GM18505 (cell line): ENCODE results near the gene NUB1.
"Not testable (repeated sequence)": the region's sequence is repeated elsewhere in the genome, so short reads cannot be mapped to it uniquely, and the experiment has no call there.

ENCODE experiments used
- ATAC-seq: cut with Tn5 transposase; IDR thresholded peaks from one replicate; pipeline ENCODE4 v1.9.1; 2021; ENCODE audit not compliant: unreplicated experiment
- POLR2A ChIP-seq: IDR thresholded peaks from 4 replicates; pipeline ENCODE4 v1.6.1; 2011; ENCODE audit warnings: borderline replicate concordance; ENCODE audit not compliant: insufficient read depth, insufficient read length; ENCODE audit errors: extremely low read depth

The NUB1 gene, protein sequence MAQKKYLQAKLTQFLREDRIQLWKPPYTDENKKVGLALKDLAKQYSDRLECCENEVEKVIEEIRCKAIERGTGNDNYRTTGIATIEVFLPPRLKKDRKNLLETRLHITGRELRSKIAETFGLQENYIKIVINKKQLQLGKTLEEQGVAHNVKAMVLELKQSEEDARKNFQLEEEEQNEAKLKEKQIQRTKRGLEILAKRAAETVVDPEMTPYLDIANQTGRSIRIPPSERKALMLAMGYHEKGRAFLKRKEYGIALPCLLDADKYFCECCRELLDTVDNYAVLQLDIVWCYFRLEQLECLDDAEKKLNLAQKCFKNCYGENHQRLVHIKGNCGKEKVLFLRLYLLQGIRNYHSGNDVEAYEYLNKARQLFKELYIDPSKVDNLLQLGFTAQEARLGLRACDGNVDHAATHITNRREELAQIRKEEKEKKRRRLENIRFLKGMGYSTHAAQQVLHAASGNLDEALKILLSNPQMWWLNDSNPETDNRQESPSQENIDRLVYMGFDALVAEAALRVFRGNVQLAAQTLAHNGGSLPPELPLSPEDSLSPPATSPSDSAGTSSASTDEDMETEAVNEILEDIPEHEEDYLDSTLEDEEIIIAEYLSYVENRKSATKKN

DNA sequence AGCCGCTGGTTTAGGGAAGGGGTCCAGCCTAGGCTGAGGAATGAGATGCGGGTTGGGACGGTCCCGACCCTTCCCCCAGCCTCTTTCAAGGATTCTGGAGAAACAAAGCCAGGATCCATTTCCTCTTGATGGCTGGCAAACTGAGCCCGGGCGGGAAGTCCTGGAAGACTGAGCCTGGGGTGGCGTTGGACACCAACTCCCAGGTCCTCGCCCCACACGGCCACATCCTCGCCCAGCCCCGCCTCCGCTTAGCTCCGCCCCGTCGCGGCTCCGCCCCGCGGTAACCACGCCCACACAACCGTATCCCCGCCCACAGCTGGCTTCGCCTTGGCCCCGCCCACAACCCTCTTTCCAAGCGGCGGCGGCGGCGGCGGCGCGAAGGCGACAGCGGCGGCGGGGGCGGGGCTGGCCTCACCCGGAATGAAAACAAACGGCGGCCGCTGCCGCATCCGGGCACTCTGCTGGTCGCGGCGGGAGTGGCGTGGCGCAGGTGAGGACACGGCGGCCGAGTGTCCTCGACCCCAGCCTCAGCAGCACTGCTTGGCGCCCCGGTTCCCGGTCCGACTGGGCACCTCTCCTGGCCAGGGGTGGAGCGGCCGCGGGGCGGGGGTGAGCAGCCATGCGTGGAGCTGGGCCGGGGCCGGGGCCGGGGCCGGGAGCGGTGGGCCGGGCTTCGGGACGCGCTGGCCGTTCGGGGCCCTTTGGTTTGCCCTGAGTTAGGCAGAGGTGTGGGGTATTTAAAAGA is at the start of gene NUB1:
Gene NUB1, plus strand, starts transcription at position 456 of the 745 bp plus-strand sequence. CDS start 3,538 bp downstream, outside the sequence.
- peak; percentile 62 for ATAC-seq
- peak; percentile 71 for TF ChIP-seq POLR2A

DNA sequence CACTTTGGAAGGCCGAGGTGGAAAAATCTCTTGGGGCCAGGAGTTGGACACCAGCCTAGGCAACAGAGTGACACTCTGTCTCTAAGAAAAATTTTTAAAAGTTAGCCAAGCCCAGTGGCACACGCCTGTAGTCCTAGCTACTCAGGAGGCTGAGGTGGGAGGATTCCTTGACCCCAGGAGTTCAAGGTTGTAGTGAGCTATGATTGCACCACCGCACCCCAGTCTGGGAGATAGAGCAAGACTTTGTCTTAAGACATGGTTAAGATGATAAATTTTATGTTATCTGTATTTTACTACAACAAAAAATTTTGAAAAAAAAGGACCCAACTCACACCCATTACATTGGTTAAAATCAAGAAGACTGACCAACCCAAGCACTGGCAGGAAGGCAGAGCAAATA is 48.8 kb upstream of the NUB1 start:
- no peak for TF ChIP-seq POLR2A
- ATAC-seq, result no peak

DNA sequence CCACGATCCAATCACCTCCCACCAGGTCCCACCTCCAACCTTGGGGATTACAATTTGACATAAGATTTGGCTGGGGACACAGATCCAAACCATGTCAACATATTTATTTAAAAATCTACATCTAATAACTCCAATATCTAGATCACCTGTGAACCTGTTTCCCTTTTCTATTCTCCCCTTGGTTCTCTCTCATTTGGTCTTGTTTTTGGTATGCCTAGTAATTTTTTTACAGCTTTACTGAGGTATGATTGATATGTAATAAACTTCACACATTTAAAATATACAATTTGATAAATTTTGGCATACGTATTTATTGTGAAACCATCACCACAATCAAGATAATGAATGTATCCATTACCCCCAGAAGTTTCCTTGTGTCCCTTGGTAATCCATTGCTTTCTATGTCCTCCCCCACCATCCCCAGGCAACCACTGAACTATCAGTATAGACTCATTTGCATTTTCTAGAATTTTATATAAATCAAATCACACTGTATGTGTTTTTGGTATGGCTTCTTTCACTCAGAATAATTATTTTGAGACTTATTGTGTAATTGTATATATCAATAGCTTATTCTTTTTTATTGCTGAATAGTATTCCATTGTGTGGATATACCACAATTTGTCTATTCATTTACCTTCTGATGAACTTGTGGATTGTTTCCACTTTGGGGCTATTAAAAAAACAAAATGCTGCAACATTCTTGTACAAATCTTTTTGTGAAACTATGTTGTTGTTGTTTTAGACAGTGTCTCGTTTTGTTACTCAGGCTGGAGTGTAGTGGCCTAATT is 45.2 kb upstream of the NUB1 start:
- no peak for TF ChIP-seq POLR2A
- ATAC-seq, result no peak

GRCh38 chr7:151298765-151299164 is 42.8 kb upstream of the NUB1 start:
- ATAC-seq, result no peak

GRCh38 chr7:151299530-151299929 is 42.1 kb upstream of the NUB1 start:
- ATAC-seq, result no peak
- no peak for TF ChIP-seq POLR2A

More at GRCh38 chr7:151298765-151299164, 42.8 kb upstream of the NUB1 start:
- TF ChIP-seq POLR2A, result no peak

- no peak for TF ChIP-seq POLR2A
- ATAC-seq, result no peak
Measured at GRCh38 chr7:151299940-151300645, 41.5 kb upstream of the NUB1 start.

GRCh38 chr7:151301471-151302462 is 39.8 kb upstream of the NUB1 start:
- ATAC-seq, result no peak

GRCh38 chr7:151304251-151304650 is 37.4 kb upstream of the NUB1 start:
- ATAC-seq, result not testable (repeated sequence)

More at GRCh38 chr7:151301471-151302462, 39.8 kb upstream of the NUB1 start:
- no peak for TF ChIP-seq POLR2A

GRCh38 chr7:151304856-151305255 is 36.8 kb upstream of the NUB1 start:
- no peak for ATAC-seq
- TF ChIP-seq POLR2A, result no peak

DNA sequence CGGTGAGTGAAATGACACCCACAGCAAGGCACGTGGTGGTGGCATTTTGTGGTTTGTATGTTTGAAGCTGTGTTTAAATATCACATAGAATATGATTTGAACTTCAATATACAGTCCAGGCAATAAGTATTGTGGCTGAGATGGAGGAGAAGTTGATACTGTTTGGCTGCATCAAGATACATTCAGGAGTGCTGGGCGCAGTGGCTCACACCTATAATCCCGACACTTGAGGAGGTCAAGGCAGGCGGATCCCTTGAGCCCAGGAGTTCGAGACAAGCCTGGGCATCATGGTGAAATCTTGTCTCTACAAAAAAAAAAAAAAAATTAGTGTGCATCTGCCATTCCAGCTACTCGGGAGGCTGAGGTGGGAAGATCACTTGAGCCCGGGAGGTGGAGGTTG is 35.2 kb upstream of the NUB1 start:
- TF ChIP-seq POLR2A, result no peak
- ATAC-seq, result no peak

- no peak for ATAC-seq
- no peak for TF ChIP-seq POLR2A
Measured at GRCh38 chr7:151306860-151307259, 34.8 kb upstream of the NUB1 start.

GRCh38 chr7:151307536-151307935 is 34.1 kb upstream of the NUB1 start:
- no peak for TF ChIP-seq POLR2A
- no peak for ATAC-seq

DNA sequence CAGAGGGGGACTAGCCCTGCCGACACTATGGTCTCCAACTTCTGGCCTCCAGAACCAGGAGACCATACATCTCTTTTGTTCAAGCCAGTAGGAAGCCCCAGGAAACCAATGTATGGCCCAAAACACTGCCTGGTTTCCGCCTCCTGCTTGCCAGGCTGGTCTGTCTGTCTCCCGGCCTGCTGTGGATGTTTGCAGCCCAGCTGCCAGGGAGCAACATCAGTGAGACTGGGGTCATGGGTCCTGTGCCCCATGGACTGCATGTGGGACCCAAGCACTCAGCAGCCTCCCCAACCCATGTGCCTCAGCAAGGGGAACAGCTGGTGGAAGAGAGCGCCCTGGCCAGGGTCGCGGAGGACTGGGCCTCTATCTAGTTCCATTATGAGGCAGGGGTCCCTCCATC is 33.4 kb upstream of the NUB1 start:
- no peak for TF ChIP-seq POLR2A
- ATAC-seq, result no peak
